HG03066 (cell line): ENCODE data around the gene P2RX1.
"Not testable (repeated sequence)": the region's sequence is repeated elsewhere in the genome, so short reads cannot be mapped to it uniquely, and the experiment has no call there.

Experiments used
- ATAC-seq: cut with Tn5 transposase; IDR thresholded peaks from one replicate; pipeline ENCODE4 v1.9.1; 2021; ENCODE audit warnings: low read depth; ENCODE audit not compliant: unreplicated experiment

Gene P2RX1

GRCh38 chr17:3952186-3952585 lies 35.9 kb upstream of the P2RX1 start:
- ATAC-seq = no peak

GRCh38 chr17:3951420-3951819 lies 35.2 kb upstream of the P2RX1 start:
- no peak for ATAC-seq

DNA sequence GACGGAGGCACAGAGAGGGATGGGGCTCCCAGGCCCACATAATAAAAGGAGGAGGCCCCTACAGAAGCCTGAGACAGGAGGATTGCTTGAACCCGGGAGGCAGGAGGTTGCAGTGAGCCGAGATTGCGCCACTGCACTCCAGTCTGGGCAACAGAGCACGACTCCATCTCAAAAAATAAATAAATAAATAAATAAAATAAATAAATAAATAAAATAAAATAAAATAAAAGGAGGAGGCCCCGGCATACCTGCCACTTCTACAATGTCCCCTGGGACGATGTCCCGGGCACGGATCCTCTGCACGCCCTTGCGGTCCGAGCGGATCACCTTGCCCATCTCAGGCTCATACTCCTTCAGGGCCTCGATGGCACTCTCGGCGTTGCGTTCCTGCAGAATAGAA lies 34.7 kb upstream of the P2RX1 start:
- no peak for ATAC-seq

DNA sequence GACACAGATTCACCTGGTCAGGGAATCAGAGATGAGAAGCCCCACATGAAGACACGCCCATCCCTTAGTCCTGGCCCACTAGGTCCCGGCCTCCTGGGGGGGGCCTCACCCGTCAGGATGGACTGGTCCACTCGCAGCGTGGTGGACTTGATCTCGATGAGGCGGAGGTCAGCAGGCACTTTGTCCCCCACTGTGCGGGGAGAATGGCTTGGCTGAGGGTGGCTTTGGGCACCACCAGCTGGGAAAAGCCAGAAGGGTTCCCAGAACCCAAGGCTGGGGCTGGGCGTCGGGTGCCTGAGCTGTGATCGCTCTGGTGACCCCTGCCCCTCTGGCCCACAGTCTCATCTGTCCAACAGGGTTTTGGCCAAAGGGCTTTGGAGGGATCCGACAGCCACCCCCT lies 34.3 kb upstream of the P2RX1 start:
- no peak for ATAC-seq

DNA sequence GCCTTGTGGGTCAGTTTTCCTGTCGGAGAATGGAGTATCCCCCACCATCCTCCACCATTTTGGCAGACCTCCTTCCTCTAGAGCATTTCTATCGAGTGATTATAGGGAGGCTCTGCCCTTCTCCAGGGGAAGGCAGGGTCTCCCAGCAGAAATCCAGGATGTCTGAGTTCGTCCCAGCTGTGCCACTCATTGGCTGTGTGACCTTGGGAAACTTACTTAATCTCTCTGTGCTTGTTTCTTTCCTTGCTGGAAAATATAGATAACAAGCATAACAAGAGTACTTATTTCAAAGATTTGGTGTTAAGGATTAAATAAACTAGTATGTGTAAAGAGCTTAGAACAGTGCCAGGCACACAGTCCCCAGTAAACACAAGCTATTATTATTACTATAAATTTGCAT lies 33.2 kb upstream of the P2RX1 start:
- ATAC-seq = no peak

DNA sequence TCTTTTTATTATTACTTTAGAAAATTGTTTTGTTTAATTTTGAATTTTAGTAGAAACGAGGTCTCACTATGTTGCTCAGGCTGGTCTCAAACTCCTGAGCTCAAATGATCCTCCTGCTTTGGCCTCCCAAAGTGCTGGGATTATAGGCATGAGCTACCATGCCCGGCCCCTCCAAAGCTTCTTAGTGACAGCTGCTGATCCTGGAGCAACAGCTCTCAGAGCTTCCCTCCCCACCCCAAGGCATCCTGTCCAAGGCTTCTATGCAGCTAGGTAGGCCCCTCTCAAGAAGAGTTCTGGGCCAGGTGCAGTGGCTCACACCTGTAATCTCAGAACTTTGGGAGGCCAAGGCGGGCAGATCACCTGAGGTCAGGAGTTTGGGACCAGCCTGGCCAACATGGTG lies 32.3 kb upstream of the P2RX1 start:
- not testable (repeated sequence) for ATAC-seq

GRCh38 chr17:3947318-3947810 lies 31.1 kb upstream of the P2RX1 start:
- no peak for ATAC-seq

DNA sequence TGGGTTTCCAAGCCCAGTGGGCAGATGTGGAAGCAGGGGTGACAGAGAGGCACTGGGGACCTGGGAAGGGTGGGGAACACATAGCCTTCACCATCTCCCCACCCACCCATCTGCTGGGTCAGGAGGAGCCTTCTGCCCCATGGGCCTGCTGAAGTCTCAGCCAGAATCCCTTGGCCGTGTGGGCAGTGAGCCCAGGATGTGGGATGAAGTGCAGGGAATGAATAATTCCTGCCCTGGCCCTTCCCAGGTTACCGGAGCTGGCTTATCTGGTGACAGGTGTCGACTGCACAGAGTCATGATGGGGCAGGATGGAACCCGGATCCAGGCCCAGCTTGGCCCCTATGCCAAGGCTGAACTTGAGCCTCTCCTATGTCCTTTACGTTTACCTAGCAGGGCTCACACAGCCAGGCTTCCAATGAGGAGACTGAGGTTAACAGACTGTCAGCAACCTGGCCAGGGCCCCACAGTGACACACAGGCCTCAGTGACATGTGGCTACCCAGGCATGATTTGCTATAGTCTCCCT lies 30.5 kb upstream of the P2RX1 start:
- ATAC-seq = no peak

DNA sequence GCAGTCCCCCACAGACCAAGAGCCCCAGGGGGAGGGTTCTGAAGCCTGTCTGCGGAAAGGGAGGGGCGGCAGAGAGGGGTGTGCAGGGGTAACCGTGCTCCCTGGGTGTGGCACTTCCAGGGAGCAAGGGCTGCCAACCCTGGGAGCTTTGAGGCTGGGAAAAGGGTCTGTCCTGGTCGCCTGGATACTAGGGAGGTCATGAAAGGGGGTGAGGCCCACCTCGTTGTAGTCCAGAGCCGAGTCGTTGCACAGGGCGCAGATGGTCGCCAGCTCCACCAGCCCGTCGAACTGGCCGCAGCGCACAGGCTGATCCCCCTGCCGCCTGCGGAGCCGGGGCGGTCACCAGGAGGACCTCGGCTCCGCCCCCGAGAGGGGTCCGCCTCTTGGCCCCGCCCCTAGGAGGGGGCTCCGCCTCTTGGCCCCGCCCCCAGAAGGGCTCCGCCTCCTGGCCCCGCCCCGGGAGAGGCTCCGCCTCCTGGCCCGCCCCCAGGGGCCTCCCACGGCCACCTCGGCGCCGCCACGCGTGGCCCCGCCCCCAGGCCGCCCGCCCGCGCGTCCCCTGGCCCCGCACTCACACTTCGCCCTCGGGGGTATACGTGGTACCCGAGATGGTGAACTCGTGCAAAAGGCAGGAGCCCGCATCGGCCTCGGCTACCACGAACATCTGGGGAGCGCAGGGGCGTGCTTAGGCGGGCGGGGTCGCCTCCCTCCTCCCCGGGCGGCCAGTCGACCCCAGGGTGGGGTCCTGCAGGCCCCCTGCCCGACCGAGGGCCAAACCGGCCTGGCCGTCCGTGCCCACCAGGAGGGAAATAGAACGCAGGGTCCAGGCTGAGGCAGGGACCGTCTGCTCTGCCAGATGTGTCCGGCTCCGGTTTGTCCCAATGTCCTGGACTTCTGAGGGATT lies 28.5 kb upstream of the P2RX1 start:
- no peak for ATAC-seq

GRCh38 chr17:3943240-3943891 lies 27.1 kb upstream of the P2RX1 start:
- ATAC-seq = no peak

- ATAC-seq = no peak
Measured at GRCh38 chr17:3940965-3941698, 24.9 kb upstream of the P2RX1 start.

- ATAC-seq = no peak
Measured at GRCh38 chr17:3937359-3937758, 21.1 kb upstream of the P2RX1 start.

DNA sequence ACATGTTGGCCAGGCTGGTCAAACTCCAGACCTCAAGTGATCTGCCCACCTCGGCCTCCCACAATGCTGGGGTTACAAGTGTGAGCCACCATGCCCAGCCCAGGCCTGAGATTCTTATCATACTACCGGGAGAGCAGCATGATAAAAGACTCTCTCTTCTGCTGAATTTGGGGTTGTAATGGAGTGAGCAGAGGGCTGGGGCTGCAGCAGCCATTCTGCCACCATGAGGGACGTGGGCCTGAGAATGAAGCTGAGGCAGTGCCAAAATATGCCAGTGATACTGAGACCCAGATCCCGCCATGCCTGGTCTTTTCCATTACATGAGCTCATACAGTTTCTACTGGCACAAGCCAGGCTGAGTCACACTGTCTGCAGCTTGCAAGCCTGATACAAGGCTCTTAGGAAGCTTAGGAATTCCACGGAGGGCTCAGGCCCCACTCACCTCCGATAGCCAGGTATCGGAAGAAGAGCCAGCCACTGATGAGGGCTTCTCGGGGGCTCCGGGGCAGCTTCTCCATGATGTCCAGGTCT lies 19.6 kb upstream of the P2RX1 start:
- no peak for ATAC-seq

GRCh38 chr17:3935140-3935542 lies 18.9 kb upstream of the P2RX1 start:
- ATAC-seq = no peak

DNA sequence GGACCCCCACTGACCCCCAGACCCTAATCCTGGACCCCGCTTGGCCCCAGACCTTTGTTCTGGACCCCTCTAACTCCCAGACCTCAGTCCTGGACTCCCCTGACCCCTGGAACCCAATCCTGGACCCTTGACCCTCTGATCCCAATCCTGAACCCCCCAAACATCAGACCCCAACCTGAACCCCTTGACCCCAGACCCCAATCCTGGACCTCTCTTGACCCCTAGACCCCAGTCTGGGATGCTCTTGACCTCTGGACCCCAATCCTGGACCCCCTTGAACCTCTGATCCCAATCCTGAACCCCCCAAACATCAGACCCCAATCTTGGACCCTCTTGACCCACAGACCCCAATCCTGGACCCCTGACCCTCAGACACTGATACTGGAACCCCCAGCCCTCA lies 13.5 kb upstream of the P2RX1 start:
- no peak for ATAC-seq

DNA sequence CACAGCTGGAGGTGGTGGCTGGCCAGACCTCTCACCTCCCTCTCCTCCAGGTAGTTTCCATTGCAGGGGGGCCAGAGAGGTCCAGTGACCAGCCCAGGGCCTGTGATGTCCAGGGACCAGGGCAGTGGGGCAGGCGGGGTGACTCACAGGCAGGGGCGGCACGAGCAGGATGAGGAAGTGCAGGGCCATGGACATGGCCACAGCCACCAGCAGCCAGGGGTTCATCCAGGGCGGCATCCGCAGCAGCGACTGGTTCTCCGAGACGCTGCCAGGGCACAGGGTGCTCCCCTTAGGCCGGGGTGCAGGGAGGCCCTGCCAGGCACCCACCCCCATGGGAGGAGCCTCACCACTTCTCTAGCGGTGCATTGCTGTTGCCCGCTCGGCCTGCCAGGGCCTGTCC lies 12.9 kb upstream of the P2RX1 start:
- ATAC-seq = no peak

- no peak for ATAC-seq
Measured at GRCh38 chr17:3928406-3928805, 12.1 kb upstream of the P2RX1 start.

DNA sequence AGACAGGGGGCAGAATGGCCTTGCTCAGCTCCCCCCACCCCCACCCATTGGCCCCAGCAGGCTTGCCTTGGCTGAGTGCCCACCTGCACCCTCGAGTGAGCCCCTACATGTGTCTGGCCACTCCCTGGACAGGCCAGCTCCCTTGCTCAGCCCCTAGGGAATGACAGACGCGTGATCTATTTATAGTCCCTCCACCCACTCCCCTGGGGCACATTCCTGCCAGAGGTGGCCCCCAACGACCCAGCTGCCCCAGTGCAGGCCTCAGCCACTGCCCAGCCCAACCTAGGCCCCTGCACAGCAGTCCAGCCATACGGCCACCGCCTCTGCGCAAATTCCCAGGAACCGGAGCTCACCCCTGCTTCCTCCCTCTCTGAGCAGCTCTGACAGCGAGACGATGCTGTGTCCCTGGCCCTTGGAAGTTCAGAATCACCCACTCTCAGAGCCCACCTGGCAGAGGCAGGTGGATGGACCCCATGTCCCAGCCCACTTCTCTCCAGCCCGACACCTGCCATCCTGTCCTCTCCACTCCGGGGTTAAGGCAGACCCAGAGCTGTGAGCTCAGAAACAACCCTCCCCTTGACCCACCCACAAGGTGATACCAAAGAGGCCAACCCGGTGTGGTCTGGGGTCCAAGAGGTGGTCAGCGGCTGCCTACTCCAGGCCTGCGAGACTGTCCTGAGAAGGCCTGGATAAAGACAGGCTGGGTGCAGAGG lies 11.5 kb upstream of the P2RX1 start:
- ATAC-seq = no peak

DNA sequence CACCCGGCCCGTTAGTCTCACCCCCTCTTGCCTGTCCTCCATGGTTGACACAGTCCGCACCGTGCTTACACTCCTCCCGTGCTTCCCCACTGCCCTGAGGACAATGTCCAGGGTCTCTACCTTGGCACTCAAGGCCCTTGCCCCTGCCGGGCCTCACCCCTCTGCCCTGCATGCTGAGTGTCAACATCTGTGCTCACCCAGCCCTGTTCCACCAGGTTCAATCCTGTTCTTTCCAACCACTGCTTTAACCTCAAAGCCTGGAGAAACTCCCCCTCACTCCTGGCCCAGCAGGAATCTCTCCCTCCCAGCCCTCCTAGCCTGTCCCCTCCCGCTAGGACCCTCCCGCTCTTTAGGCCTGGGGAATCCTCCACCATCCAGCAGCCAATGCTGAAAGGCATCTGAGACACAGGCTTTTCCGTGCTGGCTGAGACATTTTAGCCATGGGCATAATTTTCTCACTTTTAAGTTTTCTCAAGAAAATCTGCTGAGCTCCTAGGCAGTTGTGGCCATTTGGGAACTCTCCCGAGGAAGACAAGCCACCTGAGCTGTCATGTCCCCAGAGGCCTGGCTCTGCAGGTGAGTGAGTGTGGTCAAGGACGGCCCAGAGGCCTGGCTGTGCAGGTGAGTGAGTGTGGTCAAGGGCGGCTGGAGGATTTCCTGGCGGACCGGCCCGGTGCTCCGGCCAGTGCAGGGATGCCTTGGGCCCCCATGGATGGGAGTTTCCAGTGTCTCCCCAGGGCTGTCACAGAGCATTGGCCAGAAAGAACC lies 10.8 kb upstream of the P2RX1 start:
- no peak for ATAC-seq
